GM21723 (cell line): ENCODE results near the gene E2F4.
A peak's percentile ranks its signal among the peaks of the same experiment; 100 is the strongest.

ENCODE experiments used
- ATAC-seq: cut with Tn5 transposase; IDR thresholded peaks from one replicate; pipeline ENCODE4 v1.9.1; 2021; ENCODE audit warnings: mild to moderate bottlenecking, moderate library complexity; ENCODE audit not compliant: unreplicated experiment

Gene E2F4

DNA sequence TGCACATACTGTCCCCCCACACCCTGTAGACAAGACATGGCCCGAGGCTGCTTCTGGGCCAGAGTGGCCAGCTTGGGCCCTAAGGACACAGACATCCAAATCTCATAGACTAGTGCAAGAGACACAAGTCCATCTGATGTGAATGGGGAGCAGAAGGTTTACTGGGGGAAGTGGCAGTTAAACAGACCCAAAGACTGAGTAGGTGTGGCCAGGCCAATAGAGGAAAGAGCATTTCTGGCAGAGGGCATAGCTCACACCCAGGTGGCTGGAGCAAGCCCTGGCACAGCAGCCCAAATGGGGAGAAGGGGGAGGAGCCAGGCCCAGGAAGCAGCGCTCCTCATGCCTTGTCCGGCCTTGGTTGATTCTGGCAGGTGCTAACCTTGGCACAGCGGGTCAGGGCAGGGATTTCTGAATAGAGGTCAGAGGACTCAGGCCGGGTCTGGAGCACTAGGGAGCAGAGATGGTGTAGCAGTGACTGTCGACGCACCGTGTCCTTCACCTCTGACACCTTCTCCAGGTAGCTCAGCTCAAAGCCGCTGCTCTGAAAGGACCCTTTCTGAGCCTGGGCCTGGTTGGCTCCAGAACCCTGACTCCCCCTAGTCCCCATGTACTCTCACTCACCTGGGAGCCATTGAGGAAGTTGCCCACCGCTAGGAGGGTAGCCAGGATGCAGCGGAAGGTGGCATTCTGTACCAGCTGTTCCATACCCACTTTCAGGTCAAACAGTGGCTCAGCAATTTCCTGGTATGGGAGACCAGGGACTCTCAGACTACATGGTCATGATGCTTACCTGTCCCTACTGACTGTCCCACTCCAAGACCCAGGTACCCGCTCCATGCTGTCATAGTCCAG is 39.1 kb downstream of the E2F4 start:
- ATAC-seq: no peak

DNA sequence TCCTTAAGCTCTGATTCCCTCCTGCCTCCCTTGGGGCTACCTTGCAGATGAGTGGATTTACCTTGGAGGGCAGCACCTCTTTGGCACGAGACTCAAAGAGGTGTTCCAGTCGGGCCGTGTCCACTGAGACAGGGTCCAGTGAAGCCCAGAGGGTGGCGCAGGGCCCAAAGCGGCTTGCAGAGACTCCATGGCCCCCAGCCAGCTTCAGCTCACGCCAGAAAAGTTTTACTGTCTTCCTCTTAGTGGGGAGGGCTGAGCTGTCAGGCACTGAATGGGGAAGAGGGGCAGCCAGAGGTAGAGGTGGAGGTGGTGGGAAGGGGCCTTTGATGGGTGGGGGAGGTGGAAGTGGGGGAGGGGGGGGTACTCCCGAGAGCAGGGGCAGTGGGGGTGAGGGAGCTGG is 41.6 kb downstream of the E2F4 start:
- ATAC-seq: no peak

DNA sequence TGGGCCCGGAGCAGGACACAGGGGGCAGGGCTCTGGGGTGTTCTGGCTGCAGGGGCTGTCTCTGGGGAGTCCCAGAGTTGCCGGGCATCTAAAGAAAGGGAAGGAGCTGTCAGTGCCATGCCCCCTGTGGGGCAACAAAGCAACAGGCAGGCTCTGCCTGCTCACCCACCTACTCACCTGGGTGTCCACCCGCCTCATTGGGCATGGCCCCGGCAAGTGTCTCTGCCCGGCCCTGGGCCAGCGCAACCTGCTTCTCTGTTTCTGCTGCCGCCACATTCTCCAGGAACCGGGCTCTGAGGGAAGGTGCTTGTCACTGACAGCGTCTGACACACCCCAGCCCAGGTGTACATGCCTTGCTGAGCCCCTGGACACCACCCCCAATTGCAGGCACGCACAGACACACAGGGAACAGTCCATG is 42.2 kb downstream of the E2F4 start:
- no peak for ATAC-seq

DNA sequence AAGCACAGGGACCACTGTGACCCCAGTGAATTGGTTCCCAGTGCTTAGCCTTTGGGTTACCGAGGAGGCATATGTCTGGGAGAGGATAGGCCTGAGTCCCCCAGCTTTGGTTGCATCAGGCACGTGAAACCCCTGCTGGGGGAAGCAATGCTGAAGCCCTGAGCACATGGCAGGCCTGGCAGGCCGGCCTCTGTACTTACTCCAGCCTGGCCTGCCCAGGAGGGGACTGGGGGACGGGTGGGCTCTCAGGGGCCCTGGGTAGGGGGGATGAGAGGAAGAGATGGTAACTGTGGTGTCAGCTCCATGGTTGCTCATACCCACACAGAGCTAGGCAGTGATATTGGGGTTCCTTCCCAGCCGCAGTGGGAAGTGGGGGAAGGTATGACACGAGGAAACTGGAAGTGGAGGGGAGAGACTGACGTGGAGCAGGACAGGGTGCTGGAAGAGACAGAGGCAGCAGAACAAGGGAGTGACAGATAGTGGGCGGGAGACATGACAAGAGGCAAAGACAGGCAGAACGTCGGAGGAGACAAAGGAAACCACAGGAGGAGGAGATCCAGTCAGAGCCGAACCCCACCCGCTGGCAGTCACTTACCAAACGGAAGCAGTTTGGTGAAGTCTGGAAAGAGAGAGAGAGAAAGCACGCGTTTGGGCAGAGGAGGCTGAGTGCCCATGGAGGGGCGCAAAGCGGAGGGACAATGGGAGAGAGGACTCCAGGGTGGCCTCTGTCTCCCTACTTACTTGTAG is 44.0 kb downstream of the E2F4 start:
- peak; percentile 43 for ATAC-seq

DNA sequence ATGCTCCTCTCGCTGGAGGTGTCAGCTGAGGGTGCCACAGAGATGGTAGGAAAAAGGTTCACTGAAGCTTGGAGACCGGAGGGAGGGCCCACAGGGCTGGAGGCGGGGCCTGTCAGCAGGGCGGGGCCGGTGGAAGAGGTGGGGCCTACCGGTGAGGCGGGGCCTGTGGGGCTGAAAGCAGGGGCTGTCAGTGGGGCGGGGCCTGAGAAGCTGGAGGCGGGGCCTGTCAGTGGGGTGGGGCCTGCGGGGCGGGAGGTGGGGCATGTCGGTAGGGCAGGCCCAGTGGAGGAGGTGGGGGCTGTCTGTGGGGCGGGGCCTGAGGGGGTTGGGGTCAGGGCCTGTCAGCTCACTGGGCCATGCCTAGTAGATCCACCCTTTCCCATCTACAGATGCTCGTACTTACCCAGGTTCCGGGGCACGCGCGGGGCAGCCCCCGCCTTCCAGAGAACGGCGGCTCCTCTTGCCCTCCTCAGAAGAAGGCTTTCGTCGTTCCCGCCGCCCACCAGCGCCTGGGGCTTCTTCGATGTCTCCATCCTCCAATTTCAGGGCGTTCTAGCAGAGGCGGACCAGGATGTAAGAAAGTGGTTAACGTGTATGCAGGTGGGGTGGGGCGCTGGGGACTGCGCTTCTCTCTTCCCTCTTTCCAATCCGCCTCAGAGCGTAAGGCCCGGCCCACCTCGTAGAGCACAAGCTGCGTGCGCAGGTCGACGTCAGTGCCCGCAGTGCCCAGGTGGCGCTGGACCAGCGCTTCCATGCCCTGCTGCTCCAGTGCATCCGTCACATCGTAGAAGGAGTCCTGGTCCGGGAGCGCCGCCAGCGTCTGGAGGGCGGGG is 44.8 kb downstream of the E2F4 start:
- ATAC-seq: peak; percentile 58

DNA sequence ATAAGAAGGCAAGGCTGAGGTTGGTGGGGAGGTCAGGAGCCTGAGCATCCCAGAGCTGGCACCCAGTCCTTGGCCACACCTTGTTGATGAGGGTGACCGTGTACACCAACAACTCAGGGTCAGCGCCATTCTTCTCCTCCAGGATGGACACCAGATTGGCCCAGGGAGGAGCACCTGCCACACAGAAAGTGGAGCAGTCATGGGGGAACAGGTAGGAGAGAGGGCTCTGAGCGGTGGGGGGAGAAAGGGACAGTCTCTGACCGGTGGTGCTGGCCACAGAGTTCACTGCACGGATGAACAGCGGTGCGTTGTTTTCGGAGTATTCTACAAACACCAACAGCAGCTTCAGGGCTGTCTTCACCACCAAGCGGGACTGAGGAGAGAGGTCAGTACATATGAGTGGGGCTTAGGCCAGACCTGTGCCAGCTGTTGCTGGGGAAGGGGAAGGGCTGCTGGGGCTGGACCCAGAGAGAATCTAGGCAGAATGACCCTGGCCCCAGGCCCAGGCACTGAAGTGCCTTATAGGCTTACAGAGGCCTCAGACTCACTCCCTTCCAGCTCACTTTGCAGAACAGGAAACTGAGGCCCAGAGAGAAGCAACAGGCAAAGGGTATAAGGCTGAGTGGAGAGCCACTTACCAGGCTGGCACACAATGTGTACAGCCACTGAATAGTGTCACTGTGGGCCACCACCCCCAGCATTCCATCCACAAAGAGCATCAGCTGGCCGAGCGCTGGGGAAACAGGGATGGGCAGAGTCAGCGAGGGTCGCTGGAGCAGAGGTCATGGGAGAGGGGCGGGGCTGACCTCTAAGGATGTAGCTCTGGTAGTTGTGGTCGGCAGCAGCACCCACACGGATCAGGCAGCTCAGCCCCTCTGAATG is 45.7 kb downstream of the E2F4 start:
- no peak for ATAC-seq

DNA sequence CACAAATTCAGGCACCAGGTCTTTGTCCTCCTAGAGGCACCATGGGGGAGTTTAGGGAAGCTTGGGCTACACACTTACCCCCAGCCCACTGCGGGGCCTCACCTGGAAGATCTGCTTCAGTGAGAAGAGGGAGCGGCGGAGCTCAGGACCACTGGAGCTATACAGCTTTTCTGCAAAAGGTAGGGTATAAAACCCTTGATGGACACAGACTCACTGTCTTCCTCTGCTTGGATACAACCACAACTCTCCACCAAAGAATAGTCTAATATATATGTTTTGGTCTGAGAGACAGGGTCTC is 46.3 kb downstream of the E2F4 start:
- no peak for ATAC-seq

DNA sequence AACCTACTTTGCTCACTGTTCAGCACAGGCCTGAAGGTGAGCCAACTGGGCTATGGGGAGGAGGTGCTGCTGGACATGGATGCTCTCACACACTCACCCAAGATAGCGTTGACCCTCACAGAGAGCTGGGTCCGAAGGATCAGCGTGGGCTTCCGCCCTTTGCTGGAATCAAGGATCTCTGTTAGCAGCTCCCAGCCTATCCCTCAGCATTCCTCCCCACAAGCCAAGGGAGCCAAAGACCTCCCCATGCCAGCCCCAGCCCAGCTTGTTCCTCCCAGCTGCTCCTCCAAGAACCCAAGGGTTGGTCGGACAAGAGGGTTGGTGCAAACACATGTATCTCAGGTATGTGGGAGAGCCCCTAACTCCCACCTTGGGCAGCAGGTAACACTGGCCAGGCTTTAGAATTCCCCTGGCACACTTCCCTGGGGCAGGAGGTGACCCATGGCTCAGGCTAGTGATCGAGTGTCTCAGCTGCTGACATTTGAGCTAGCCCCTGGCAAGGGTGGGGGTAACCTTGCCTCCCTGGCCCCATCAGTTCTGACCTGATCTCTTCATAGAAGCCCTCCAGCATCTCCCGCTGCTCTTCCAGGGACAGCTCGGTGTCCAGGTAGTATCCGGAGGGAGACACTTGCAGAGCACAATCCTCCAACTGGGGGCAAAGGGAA is 47.0 kb downstream of the E2F4 start:
- ATAC-seq: no peak

DNA sequence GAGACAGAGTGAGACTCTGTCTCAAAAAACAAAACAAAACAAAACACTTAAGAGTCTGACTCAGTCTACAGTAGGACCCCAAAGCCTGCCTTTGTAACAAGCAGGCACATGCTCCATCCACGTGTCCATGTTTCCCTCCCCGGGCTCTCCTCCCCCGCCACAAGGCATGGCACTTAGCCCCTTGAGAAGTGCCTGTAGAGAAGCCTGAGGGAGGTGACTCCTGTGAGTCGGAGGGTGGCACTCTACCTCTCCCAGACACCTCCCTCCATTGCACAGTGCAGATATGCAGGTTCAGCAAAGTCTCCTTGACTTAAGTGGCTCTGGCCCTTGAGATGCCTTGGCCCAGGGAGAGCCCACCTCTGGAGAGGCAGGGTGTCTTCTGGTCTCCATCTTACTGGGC is 48.6 kb downstream of the E2F4 start:
- ATAC-seq: no peak

DNA sequence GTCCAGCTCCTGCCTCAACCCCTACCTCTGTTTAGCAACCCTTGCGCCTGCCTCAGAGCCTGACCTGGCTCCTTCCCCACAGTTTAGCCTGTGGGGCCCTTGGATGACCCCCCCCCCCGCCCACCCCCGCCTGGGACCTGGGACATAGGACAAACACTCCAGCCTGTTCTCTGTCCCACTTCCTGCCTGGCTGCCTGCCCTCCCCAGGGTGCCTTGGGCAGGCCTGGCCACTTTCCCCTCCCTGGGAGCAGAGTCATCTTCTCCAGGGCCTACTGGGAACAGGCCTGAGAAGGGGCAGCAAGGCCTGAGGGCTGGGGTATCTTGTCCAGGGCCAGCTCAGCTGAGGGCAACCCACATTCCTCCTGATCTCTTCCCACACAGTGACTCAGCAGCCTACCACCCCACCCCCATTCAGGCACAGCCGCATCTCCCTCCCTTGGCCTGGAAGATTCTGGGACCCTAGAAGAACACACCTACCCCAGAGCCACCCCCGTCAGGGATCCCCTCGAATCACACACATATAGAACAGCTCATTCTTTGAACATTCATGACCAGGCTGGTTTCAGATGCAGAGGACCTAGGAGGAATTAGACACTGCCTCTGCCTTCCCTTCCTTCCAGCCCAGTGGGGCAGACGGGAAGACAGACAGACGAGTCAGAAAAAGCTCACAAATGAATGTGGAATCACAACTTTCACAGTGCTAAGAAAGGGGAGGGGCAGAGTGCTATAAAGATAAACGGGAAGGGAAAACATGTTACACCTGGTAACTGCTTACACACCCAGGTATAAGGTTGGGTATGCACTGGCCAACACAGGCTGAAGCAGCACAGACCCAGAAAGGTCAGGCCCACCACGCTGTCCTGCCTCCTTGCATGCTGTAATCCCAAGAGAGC is 49.3 kb downstream of the E2F4 start:
- ATAC-seq: no peak

DNA sequence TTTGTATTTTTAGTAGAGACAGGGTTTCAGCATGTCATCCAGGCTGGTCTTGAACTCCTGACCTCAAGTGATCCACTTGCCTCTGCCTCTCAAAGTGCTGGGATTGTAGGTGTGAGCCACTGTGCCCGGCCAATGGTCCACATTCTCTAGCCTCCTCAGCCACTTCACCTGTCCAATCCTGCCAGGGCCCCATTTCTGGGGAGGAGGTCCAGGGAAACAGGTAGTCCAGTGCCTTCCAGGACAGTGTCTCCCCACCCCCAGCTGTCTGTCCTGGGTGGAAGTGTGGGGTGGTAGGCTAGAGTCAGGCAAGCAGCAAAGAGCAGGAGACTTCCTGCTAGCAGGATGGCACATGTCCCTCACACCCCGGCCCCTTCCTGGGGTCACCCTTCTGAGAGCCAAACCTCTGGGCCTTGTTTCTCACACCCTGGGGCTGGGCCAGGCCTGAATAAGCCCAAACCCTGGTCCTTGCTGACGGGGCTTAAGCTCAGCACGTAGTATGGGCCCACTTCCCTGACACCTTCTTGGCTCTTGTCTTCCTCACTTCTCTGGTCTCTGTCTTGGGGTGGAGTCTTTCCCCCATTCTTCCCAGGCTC is 50.3 kb downstream of the E2F4 start:
- no peak for ATAC-seq

DNA sequence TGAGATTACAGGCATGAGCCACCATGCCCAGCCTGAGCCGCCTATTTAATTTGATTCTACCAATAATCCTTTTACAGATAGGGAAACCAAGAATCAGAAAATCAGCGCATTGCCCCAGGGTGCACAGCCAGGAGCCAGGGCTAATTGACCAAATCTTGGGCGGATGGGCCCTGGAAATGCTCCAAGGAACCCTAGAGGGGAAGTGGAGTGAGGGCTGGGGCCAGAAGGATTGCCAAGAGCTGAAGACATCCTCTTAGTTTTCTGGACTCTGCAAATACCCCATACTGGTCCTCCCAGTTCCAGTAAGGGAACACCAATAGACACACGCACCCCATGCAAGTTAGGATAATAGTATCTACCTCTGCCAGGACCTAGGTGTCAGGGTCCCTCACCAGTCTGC is 51.5 kb downstream of the E2F4 start:
- ATAC-seq: no peak

DNA sequence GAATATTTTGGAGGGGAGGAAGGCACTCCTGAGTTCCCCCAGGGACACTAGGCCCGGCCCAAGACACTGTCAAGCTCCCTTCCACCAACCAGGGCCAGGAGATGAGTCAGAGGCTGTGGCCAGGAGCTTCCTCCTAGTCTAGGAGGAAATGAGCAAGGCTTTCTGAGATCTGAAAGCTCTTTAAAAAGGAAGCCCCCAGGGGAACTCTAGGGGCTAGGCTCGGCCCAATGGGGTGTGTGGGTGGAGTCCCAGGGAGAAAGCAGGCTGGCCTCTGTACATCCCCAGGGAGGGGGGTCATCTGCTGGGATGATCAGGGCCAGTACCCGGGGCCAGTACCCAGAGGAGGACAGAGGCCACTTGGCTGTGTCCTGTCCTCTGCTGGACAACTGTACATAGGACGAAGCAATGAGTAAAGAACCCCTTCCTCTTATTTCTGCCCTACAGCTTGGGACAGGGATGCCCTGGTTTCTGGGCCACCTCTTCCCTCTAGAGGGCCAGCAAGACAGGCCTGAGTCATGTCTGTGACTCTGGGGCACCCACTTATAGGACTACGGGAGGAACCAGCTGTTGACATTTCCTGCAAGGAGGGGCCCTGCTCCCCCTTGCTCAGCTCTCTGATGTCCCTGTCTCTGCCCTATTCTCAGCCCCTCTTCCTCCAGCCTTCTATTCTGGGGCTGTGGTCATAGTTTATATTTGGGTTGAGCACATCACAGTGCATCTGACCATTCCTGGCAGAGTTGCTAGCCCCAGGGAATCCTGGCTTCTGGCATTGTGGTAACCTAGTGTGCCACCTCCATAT is 52.6 kb downstream of the E2F4 start:
- ATAC-seq: peak; percentile 56

DNA sequence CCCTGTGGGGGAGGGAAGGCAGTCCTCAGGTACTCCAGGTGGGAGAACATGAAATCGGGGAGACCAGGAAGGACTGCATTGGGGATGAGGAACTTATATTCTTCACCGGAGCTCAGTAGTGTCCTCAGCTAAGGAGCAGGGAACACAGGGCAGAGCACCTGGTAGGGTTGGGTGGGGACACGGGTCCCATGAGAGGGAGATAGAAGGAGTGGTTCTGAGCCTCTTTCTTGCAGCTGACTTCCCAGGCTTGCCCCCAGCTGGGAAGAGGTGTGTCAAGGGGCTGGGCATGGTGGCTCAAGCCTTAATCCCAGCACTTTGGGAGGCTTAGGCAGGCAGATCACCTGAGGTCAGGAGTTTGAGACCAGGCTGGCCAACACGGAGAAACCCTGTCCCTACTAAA is 53.2 kb downstream of the E2F4 start:
- ATAC-seq: no peak

DNA sequence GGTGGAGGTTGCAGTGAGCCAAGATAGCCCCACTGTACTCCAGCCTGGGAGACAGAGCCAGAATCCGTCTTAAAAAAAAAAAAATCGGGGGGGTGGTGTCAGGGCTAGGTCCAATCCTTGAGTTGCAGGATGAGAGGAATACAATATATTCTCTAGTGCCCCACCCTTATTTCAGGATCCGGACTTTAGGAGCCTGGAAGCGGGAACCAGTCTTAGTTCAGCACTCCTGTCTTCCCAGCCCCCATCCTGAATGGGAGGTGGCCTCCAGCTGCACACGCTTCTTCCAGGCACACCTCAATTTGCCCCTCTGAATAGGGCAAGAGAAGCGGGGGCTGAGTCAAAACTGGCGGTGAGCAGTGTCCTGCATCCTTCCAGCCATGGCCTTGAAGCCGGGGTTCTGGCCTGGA is 53.7 kb downstream of the E2F4 start:
- ATAC-seq: no peak

DNA sequence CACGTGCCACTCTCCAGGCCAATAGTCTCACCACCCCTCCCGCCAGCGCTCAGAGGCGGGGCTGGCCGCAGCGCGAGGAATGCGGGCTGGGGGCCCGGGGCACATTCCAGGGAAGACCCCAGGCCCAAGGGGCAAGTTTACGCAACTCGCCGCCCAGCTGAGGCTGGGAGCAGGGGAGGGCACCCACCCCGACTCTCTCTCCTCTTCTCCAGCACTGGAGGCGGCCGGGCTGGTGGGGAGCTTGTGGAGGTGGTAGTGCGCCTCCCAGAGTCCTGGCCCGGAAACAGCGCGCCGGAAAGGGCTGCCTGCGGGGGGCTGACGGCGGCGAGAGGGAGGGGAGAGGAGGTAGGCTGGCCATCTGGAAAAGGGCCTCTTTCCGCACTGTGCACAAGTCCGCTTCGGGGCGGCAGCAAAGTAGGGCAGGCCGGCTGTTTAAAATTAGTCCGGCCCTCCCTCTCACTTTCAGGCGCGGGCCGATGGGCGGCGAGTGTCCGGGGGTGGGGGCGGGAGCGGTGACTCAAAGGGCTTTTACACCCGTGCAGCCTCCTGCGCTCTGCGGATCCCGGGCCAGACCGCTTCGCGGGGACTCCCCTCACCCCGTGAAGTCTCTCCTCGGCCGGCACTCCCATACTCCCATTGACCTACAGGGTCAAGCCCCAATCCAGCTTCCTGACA is 54.3 kb downstream of the E2F4 start:
- ATAC-seq: peak; percentile 29

DNA sequence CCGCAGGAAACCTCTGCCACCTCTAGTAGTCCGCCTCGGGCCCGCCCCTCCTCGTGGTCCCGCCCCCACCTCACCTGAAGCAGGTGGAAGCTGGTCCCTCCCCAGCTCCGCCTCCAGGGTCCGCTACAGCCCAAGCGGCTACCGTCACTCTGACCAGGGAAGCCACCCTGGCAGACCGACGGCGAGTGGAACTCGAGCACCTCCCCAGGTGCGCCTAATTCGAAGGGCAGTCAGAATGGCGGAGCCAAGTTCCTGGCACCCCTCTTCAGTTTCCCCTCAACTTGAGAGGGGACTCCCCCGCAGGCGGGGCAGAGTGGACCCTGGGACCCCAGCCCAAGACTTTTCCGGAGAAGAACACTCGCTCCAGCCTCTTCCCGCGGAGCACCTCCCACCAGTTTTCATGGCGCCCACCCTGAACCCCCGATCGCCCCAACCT is 54.8 kb downstream of the E2F4 start:
- peak; percentile 21 for ATAC-seq
